NCI-H748 (cell line): ENCODE data around the gene MPV17L.
"Not testable (repeated sequence)": the region's sequence is repeated elsewhere in the genome, so short reads cannot be mapped to it uniquely, and the experiment has no call there.

Source experiments
- DNase-seq: peaks from one replicate; lab custom pipeline; 2025; ENCODE audit not compliant: unreplicated experiment; lab: John Stamatoyannopoulos, UW

Gene MPV17L

GRCh38 chr16:15407756-15408155 is 12.2 kb downstream of the MPV17L start:
- not testable (repeated sequence) for DNase-seq

- DNase-seq, result not testable (repeated sequence)
Observed at GRCh38 chr16:15409476-15409875, 13.9 kb downstream of the MPV17L start.

- DNase-seq, result no peak
Observed at GRCh38 chr16:15415511-15415985, 20.0 kb downstream of the MPV17L start.

- no peak for DNase-seq
Observed at GRCh38 chr16:15417197-15417596, 21.6 kb downstream of the MPV17L start.

GRCh38 chr16:15418206-15418605 is 22.7 kb downstream of the MPV17L start:
- no peak for DNase-seq

GRCh38 chr16:15421696-15422095 is 26.1 kb downstream of the MPV17L start:
- not testable (repeated sequence) for DNase-seq

- no peak for DNase-seq
Observed at GRCh38 chr16:15422222-15422621, 26.7 kb downstream of the MPV17L start.

GRCh38 chr16:15425861-15426260 is 30.3 kb downstream of the MPV17L start:
- no peak for DNase-seq

- DNase-seq, result no peak
Observed at GRCh38 chr16:15426796-15427195, 31.2 kb downstream of the MPV17L start.

- peak; percentile 6 for DNase-seq
Observed at GRCh38 chr16:15427648-15428239, 32.2 kb downstream of the MPV17L start.

- not testable (repeated sequence) for DNase-seq
Observed at GRCh38 chr16:15430884-15431283, 35.3 kb downstream of the MPV17L start.

GRCh38 chr16:15434079-15434424 is 38.5 kb downstream of the MPV17L start:
- no peak for DNase-seq

- DNase-seq, result peak; percentile 82
Observed at GRCh38 chr16:15434425-15435215, 39.1 kb downstream of the MPV17L start, which contains the start of gene BMERB1. Gene BMERB1, plus strand, starts transcription at chr16:15434588. Its CDS starts 66 bp downstream, at chr16:15434654.

- peak; percentile 5 for DNase-seq
Observed at GRCh38 chr16:15435216-15435864, 39.8 kb downstream of the MPV17L start.

- DNase-seq, result no peak
Observed at GRCh38 chr16:15439102-15439501, 43.5 kb downstream of the MPV17L start.

GRCh38 chr16:15439521-15439920 is 44.0 kb downstream of the MPV17L start:
- no peak for DNase-seq

- DNase-seq, result no peak
Observed at GRCh38 chr16:15440852-15441251, 45.3 kb downstream of the MPV17L start.

GRCh38 chr16:15442140-15442539 is 46.6 kb downstream of the MPV17L start:
- DNase-seq, result not testable (repeated sequence)

- DNase-seq, result no peak
Observed at GRCh38 chr16:15443753-15444152, 48.2 kb downstream of the MPV17L start.

GRCh38 chr16:15444264-15444663 is 48.7 kb downstream of the MPV17L start:
- DNase-seq, result no peak

GRCh38 chr16:15445450-15445849 is 49.9 kb downstream of the MPV17L start:
- no peak for DNase-seq

GRCh38 chr16:15446901-15447300 is 51.3 kb downstream of the MPV17L start:
- DNase-seq, result no peak
